Adrenal gland (tissue), 12 donors: Measurements from ENCODE around the gene NEBL. TPM values are rescaled to one million over a fixed set of nuclear protein-coding genes. Genes with fewer than 3 reads are reported as not detected.

Experiments
- DNase-seq, 7 donors: peaks; one replicate each; pipeline ENCODE4 v3.0.0-alpha.2; 2019 to 2020
- H3K27ac ChIP-seq, 5 donors: fragments of 200-600 bp; sonication (generic) in 4 of 5; 1 replicate in 3 of 5; 2 replicates in 2 of 5; pipeline versions ENCODE4 v1.5.1 to v1.8.0; 2016 to 2020; ENCODE audit warnings: mild to moderate bottlenecking in 1 of 5
- H3K27me3 ChIP-seq: fragments of 200-600 bp; 2 replicates; pipeline ENCODE4 v1.8.0; 2021
- H3K36me3 ChIP-seq, 2 donors: fragments of 200-600 bp; replicated peaks in 1 of 2; 1 replicate in 1 of 2; 2 replicates in 1 of 2; pipeline versions ENCODE4 v1.5.1 to v1.8.0; 2018 to 2022
- H3K4me1 ChIP-seq, 2 donors: fragments of 200-600 bp; replicated peaks in 1 of 2; 1 replicate in 1 of 2; 2 replicates in 1 of 2; pipeline versions ENCODE4 v1.5.1 to v1.8.0; 2018 to 2021
- H3K4me3 ChIP-seq, 4 donors: fragments of 200-600 bp; sonication (generic) in 3 of 4; one replicate each; pipeline ENCODE4 v1.5.1; 2016 to 2018
- H3K9me3 ChIP-seq, 3 donors: fragments of 200-600 bp; sonication (generic) in 1 of 3; replicated peaks in 1 of 3; 1 replicate in 2 of 3; 2 replicates in 1 of 3; pipeline versions ENCODE4 v1.5.1 to v1.8.0; 2016 to 2021
- CTCF ChIP-seq, 6 experiments: fragments of 450-650 bp in 4 of 6; fragments of 200-600 bp in 2 of 6; sonication (generic) in 1 of 6; IDR thresholded peaks; 1 replicate in 5 of 6; 2 replicates in 1 of 6; pipeline versions ENCODE4 v1.5.1 to v1.8.0; 2016 to 2021; ENCODE audit warnings: antibody characterized with exemption in 6 of 6, mild to moderate bottlenecking in 2 of 6, moderate library complexity in 1 of 6
- POLR2A ChIP-seq, 2 donors: fragments of 450-650 bp; IDR thresholded peaks; one replicate each; pipeline ENCODE4 v1.6.1; 2017; ENCODE audit warnings: antibody characterized with exemption in 2 of 2, mild to moderate bottlenecking in 2 of 2, moderate library complexity in 1 of 2
- whole genome bisulfite sequencing, 4 donors: extraction: QIAGEN DNeasy Blood & Tissue Kit in 2 of 4; methylation state at CpG; one replicate each; pipeline versions ENCODE4 v1.1.5 to v1.1.7; 2013 to 2017; 5-methylcytosine and 5-hydroxymethylcytosine counted together
- intact Hi-C, 2 donors: fragments of 100-400 bp; cut with DNase I; formaldehyde crosslinking; loops; one replicate each; pipeline versions ENCODE4 v1.14.1 to v1.15.0; 2022 to 2023
- polyA plus RNA-seq, 3 donors: library from polyadenylated mRNA; stranded (reverse); fragments of 200-250 nt in 2 of 3; fragments of 350-450 nt in 1 of 3; fragmentation: Illumina TruSeq in 1 of 3; extraction: RNeasy Lipid Tissue Mini Kit (QIAGEN cat#74804) in 1 of 3; gene quantifications; one replicate each; pipeline ENCODE4 v1.2.3, GENCODE V29; 2013 to 2014
- total RNA-seq, 9 donors: library from RNA; depleted of rRNA in 4 of 9; stranded (reverse); fragments of >200 nt in 4 of 9; fragments of 120-200 nt in 1 of 9; fragmentation: NEBNext Ultra II Directional in 1 of 9; extraction: Animal tissue kit (Norgen Biotek cat#: 25700) in 1 of 9; gene quantifications; one replicate each; pipeline versions ENCODE4 v1.1.0 to v1.2.4, GENCODE V29; 2013 to 2023
- donor health status: healthy with polysubstance abuse.
- donor health status: Bipolar disorder and iron deficiency.
- donor health status: DM: yes; HTN: yes; CAD: no.
- donor health status: DM: no; HTN: no; CAD: no.
- donor health status: DM: no; HTN: no; CAD: no.
- donor health status: DM: yes; HTN: yes; CAD: no.

NEBL gene
- total and polyA plus RNA-seq, 12 donors = 3.4 to 26.4 (median 7.2) TPM

GRCh38 chr10:20839910-20840309, 57.2 kb downstream of the NEBL start:
- TF ChIP-seq POLR2A (IDR thresholded peaks at IDR 0.05) = no peak
- no peak for TF ChIP-seq CTCF (IDR thresholded peaks at IDR 0.05)
- Histone ChIP-seq H3K4me1 (no peaks in the 10 kb centered on the region), H3K27me3 (no peaks in the 10 kb centered on the region), H3K4me3 (no peak overlapping the region), H3K9me3 (no peaks in the 10 kb centered on the region), H3K27ac (no peak overlapping the region), H3K36me3 (no peaks in the 10 kb centered on the region)
- WGBS, 4 donors = 88 to 95% (median 92%) methylated on average over 3 of the region's 3 CpGs
- no peak for DNase-seq
- intact Hi-C loops = no loop called here

- no peak for DNase-seq
- no peaks in the 10 kb centered on the region for H3K27me3 ChIP-seq
- H3K4me1 ChIP-seq = no peaks in the 10 kb centered on the region
- 91 to 93% (median 92%) methylated on average over 4 of the region's 4 CpGs for WGBS, 4 donors
- H3K36me3 ChIP-seq = no peaks in the 10 kb centered on the region
- intact Hi-C loops = no loop called here
- no peak overlapping the region for H3K4me3 ChIP-seq
- TF ChIP-seq POLR2A (IDR thresholded peaks at IDR 0.05) = no peak
- no peak for TF ChIP-seq CTCF (IDR thresholded peaks at IDR 0.05)
- H3K27ac ChIP-seq = no peak overlapping the region
- no peaks in the 10 kb centered on the region for H3K9me3 ChIP-seq
These were observed 58.0 kb downstream of the NEBL start for GRCh38 chr10:20839141-20839540.

DNA sequence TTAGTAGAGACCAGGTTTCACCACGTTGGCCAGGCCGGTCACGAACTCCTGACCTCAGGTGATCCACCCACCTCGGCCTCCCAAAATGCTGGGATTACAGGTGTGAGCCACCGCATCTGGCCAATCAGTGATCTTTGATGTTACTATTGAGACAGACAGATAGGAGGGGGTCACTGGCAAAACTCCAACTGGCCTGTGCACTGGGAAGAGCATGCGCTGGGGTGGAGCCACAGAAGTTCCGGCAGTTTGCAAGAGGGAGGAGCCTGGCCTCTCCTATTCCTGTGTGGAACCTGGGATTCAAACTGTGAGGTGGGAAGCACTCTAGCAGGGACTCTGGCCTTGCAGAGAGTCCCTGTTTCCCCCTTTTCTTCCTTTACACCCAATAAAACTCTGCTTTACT, 60.7 kb downstream of the NEBL start:
- Histone ChIP-seq H3K9me3 (no peaks in the 10 kb centered on the region), H3K4me1 (no peaks in the 10 kb centered on the region), H3K27ac (no peak overlapping the region), H3K36me3 (no peaks in the 10 kb centered on the region), H3K4me3 (no peak overlapping the region), H3K27me3 (no peaks in the 10 kb centered on the region)
- no peak for DNase-seq
- no peak for TF ChIP-seq CTCF (IDR thresholded peaks at IDR 0.05)
- TF ChIP-seq POLR2A (IDR thresholded peaks at IDR 0.05) = no peak
- WGBS, 4 donors = 94 to 97% (median 96%) methylated on average over 7 of the region's 7 CpGs
- intact Hi-C loops = no loop called here

DNA sequence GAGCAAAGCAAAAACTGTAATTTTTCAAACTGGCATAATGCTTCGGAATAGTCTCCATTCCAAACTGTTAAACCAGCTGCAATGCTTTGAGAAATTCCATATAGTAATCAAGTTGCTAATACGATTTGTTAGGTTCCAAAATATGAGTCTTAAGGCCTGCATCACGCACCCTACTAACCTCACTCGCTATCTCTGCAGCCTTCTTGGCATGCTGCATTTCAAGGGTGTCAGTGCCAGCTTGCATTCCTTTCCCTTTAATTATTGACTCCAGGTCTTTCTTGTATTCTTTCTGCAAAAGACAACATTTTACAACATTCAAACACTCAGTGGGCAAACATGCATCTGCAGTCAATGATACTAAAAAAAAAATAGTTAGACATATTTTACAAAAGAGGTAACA, 61.8 kb downstream of the NEBL start:
- H3K4me1 ChIP-seq = no peaks in the 10 kb centered on the region
- no peak for TF ChIP-seq CTCF (IDR thresholded peaks at IDR 0.05)
- no peak for TF ChIP-seq POLR2A (IDR thresholded peaks at IDR 0.05)
- no peaks in the 10 kb centered on the region for H3K9me3 ChIP-seq
- H3K27ac ChIP-seq = no peak overlapping the region
- 73 to 87% (median 81%) methylated on average over 4 of the region's 4 CpGs for WGBS, 4 donors
- intact Hi-C loops = no loop called here
- DNase-seq = no peak
- no peaks in the 10 kb centered on the region for H3K36me3 ChIP-seq
- H3K4me3 ChIP-seq = no peak overlapping the region
- H3K27me3 ChIP-seq = no peaks in the 10 kb centered on the region
